CD4-positive, alpha-beta T cell treated with Interleukin-17A for 4 hours (primary cell): Measurements from ENCODE around the gene GPR45.
A peak's percentile ranks its signal among the peaks of the same experiment; 100 is the strongest.

ENCODE experiments used
- DNase-seq: peaks from one replicate; pipeline ENCODE4 v3.0.0-alpha.2; 2020; ENCODE audit warnings: mixed read lengths

GPR45 gene

DNA sequence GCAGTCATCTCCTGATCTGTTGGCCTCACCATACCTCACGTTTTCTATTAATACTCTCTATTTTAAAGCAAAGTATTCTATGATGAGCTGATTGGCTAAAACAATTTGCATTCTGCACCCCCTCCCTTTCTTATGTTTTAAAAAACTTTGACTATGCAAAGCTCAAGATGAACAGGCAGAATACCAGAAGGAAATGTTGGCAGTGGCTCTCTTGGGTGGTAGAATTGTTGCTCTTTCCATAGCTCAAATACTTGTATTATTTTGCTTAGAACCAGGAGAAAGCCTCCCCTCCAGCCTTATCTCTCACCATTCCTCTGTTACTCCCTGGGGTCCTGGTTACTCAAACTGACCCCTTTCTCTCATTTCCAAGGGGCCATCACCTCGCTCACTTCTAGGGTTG lies 14.4 kb downstream of the GPR45 start:
- no peak for DNase-seq

DNA sequence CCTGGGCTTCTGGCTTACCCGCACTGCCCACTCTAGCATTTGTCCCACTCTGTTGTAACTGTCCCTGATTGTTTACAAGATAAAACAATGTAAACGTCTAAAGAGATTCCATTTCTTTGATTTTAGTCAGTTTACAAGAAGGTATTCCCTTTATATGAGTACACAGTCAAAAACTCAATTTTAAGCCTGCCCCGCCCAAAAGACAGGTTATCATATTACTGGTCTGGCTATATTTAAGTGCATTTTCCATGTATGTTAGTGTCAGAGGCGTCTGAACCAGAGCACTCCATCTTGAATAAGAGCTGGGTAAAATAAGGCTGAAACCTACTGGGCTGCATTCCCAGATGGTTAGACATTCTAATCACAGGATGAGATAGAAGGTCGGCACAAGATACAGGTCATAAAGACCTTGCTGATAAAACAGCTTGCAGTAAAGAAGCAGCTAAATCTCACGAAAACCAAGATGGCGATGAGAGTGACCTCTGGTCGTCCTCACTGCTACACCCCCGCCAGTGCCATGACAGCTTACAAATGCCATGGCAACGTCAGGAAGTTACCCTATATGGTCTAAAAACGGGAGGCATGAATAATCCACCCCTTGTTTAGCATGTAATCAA lies 15.0 kb downstream of the GPR45 start:
- DNase-seq: no peak

DNA sequence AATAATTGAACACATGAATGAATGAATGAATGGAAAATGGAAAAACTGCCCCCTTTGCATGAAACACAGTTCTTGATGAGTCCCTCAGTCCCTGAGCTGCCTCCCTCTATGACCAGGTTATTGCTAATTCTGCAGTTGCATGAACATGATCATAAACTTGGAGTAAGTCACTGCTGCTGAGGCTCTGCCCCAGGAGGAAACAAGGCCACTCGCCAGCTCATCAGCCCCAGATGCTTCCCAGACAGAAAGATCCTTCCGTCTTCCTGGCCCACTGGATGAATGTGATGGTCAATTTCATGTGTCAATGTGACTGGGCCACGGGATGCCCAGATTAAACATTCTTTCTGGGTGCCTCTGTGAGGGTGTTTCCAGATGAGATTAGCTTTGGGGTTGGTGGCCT lies 16.4 kb downstream of the GPR45 start:
- DNase-seq: no peak

DNA sequence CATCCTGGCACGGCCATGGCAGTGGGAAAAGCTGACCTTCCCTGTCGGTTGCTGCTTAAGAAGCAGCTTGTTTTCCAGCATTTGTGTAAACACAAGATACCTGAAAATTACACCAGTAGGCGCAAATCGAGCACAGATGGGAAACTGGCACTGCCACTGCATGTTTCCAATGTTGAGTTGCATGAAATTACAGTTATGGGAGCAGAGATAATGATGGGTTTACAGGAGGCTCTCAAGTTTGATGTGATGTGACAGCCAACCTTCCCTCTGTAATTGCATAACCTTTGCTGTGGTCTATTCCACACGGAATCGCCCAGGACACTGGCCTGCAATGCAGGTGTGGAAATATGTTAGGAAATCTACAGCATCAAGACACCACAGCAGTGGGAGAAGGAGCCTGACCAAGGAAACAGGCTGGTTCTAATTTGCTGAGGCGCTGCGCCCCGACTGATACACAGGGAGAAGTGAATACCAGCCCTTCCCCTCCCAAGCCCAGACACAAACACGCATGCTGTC lies 17.4 kb downstream of the GPR45 start:
- no peak for DNase-seq

DNA sequence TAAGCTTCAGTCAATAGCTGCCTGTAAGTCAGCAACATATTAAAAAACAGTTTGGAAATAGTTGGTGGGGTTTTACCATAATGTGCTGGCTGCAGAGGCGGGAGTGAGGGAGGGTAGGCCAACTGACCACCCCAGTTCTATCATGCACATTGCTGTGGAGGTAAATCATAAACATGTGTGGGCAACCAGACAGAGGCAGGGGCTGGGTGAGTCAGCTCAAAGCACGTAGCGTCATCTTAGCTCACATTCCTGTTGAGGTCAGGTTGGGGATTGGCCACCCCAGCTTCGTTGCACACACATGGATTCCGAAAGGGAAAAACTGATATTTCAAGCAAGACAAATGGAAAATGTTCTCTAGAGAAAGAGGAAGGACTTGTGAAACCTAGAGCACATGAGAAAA lies 19.5 kb downstream of the GPR45 start:
- DNase-seq: no peak

DNA sequence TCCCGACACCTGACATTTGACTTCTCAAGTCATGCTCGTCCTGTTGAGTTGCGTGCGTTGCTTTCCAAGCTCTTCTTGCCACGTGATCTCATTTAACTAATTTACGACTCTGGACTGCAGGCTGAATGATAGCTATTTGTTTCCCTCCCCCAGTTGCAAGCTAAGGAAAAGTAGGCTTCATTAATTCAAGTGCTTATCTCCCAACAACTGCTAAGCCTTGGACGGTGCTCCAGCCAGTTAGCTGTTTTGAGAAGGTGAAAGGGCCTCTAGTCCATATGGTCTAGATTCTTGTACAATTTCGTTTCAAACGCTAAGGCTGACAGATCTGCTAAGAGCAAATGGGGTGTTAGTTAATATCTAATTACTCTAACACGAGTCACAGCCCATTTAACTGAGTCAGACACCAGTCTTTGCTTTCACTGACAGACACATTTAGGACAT lies 21.1 kb downstream of the GPR45 start:
- DNase-seq: no peak

DNA sequence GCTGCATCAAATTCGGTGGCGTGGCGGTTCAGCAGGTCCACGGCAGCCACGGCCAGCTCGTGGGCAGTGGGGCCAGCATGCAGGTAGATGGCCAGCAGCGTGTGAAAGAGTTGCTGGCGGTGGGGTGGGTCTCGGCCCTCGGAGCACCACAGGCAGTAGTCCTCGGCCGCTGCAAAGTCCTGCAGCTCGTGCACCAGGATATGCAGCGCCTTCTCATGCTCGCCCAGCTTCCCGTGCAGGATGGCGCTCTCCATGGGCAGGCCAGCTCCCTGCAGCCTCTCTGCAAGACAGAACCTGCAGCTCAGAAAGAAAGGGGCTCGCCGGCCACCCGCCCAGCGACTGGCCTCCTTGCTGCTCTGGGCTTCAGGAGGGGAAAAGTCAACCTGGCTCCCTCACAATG lies 27.9 kb downstream of the GPR45 start:
- no peak for DNase-seq

DNA sequence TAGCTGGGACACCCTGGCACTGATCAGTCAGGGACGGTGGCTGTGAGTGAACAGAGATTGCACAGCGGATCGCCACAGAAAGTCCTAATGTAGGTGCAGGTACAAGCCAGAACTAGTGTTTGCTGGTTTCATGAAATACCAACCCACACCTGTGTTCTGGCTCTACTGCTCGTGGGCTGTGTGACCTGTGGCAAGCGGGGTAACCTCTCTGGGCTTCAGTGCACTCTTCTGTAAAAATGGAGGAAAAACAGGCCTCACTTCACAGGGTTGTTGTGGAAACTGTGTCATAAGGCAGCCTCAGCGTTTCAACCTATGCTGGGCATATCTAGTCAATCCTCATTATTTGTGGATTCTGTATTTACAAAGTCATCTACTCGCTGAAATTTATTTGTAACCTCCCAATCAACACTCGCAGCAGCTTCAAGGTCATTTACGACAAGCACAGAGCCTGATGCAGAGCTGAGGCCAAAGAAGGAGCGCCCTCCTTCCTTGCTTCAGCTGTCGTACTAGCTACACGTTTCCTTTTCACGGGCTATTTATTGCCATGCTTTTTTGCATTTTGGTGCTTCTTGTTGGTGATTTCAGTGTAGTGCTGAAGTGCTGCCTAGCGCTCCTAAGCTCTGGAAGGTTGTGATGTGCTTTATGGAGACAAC lies 30.0 kb downstream of the GPR45 start:
- no peak for DNase-seq

DNA sequence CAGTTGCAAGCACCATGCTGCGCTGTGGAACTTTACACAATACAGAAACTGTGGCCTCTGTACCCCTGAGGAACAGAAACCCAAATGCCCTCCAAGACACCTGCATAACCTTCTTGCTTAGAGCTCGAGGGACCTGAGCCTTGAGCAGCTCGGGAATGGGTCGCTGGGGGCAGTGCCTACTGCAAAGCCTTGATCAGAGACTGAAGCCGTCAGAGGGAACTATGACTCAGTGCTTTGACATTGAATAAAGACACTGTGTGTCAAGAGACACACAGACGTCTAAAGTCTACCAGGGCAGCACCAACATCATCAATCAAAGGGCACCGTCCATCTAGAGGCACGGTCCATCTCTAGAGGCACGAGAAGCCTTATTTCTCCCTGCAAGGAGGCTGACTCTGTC lies 30.6 kb downstream of the GPR45 start:
- DNase-seq: no peak

DNA sequence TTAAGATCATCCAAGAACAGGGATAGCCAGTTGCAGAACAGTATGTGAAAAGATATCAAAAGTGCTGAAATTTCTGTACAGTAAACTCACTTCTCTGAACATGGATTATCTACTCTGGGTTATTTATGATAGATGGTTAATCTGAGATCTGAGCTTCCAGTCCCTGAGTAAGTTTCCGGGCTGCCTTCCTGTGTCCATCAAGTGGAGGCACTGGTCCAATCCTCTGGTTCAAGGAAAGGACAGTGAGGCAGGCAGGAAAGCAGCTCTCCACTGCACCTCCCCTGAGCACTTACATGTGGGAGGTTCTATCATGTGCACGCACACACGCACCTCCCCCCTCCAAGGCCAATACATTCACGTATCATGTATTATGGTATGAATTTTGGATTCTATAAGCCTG lies 32.5 kb downstream of the GPR45 start:
- DNase-seq: no peak

DNA sequence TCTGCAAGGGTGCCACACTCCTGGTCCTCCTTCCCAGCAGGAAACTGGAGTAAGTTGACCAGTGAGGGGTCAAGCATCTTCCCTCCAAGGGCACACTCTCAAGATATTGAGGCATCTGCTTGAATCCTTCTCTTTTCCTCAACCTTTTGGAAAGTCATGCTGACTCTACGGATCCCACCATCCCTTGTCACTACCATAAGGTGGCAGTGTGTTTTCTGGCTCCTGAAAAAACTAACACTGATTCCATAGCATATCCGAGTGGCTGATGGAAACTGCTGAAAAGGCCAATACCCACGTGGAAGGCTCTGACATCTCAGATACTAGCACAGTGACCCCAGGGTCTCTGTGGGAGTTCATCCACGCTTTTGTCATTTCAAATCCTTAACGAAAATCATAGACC lies 37.1 kb downstream of the GPR45 start:
- no peak for DNase-seq

DNA sequence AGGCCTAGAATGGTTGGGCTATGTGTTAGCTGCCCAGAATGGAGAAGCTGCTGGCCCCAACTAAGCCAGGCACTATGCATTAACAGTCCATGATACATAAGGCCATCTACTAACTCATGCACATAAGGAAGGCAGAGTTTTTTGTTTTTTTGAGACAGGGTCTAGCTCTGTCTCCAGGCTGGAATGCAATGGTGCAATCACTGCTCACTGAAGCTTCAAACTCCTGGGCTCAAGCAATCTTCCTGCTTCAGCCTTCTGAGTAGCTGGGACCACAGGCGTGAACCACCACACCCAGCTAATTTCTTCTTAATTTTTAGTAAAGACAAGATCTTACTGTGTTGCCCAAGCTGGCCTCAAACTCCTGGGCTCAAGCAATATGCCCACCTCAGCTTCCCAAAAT lies 37.6 kb downstream of the GPR45 start:
- no peak for DNase-seq

DNA sequence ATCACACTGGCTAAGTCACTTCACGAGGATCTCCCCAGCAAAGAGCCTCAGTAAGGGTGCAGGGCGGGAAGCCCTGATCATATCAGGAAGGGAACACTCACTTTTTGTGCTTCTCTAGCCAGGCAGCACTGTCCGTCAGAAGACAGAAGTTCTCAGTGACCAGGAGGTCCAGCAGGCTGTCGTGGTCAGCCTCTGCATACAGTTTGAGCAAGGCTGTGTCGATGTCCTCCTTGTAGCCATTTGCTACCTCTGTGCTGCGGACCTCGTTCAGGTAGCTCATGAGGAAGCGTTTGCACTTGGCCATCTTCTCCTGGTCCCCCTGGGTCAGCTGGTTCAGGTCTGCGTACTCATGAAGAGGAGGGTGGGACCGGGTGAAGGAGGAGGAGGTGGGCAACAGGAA lies 38.7 kb downstream of the GPR45 start:
- DNase-seq: no peak

DNA sequence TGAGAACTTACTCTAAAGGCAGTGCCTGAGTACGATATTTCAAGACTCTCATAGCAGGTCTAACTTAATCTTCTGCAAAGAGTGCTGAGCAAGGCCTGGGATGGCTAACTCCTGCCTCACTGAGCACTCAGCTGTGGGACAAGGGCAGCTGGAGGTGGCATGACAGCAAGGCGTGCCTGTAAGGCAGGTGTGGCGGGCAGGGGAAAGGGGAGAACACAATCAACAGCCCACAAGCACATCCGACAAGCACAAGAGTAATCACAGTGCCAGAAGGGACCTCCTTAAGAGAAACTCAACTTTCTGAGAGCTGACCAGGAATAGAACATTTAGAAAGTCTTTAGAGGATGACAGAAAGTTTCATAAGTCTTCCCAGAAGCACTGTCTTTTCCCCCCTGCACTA lies 42.0 kb downstream of the GPR45 start:
- no peak for DNase-seq

DNA sequence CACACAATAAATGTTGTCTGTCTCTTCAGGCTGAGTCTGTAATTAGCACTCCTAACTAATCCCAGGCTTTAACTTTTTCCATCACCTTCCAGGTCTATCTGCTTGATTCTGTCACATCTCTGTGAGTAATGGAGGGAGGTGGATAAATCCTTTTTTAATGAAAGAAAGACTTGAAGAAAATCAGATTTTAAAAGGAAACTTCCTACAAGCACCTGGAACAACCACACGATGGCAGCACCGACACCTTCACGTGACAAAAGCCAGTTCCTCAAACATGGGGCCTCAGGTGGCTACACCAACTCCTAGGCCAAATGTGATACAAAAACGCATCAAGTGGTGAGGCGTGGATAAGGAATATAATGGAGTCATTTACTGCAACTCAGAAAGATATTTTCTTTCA lies 46.1 kb downstream of the GPR45 start:
- DNase-seq: peak; percentile 36

DNA sequence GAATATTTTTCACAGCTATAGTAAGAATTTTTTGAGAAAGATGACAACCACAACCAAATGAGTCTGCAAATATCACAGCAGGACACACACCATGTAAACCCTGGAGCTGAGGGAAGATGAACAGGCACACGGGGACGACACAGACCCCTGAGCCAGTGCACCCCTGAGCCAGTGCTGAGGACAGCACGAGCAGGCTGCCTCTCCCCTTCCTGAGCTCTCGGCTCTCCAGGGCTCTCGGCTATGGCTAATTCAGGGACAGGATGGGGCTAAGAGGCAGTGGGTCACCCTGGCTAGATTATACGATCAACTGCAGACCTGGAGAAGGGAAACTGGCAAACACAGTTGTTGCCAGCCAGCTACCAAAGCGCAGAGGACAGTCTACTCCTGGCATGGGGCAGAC lies 46.6 kb downstream of the GPR45 start:
- no peak for DNase-seq

DNA sequence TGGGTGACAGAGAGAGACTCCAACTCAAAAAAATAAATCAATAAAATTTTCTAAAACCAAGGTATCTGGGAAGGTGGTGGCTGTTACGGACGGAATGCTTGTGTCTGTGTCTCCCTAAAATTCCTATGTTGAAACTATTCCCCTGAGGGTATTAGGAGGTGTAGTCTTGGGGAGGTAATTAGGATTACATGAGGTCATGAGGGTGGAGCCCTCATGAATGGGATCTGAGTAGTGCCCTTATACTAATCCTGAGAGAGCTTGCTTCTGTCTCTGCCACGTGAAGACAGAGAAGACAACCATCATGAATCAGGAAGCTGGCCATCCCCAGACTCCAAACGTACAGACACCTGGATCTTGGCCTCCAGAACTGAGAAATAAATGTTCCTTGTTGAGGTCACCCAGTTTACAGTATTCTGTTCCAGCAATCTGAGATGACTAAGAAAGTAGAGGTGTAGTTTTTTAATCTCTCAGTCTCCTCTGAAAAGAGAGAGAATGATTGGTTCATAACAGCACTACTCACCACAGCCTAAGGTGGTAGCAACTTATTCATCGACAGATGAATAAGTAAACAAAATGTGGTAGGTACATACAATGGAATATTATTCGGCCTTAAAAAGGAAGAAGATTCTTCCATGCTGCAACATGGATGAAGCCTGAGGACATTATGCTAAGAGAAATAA lies 49.6 kb downstream of the GPR45 start:
- no peak for DNase-seq

DNA sequence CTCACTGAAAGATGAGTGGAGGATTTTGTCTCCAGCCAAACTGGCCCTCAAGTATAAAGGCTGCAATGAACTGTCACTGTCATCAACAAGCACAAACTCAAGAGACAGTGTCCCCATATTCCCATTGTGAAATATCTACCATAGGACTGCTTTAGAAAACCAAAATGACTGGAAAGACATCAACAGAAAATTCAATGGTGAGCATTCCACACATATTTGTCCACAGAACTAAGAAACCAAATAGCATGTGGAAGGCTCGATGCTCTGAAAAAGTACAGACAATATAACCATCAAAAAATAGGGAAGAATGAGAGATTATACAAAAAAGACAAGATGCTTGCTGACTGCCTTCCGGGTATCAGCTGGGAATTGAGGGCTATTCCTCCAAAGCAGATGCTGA lies 50.4 kb downstream of the GPR45 start:
- no peak for DNase-seq
